ENCODE results near the gene ETNPPL. TPM values are rescaled to one million over a fixed set of nuclear protein-coding genes. Genes with fewer than 3 reads are reported as not detected.

Gene ETNPPL
- total and polyA plus RNA-seq, 2 donors (not counting 3 experiments of a cell fraction or from before 2014, with no cell fraction given): not detected

DNA sequence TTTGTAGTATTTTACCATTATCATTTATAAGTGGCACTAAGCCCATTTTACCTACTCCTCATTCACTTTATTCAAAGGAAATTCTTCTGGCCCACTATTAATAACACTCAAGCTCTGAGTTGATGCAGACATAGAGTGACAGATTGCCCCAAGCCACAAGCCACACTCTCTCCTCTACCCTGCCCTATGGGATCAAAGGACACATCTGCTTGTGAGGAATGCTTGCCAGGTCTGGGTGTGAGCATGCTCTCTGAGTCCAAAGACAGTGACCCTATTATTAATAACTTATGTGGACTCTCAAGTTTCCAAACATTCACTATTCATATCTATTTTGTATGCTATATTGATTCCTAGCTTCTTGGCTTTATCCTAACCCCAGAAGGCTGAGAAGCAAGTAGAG is 18.5 kb downstream of the ETNPPL start:
- H3K9ac ChIP-seq (replicated peaks; ENCODE audit: extremely low read depth, insufficient read depth, low read length): no peak overlapping the region
- FAIRE-seq (no peak), DNase-seq (ENCODE audit: low read depth, low spot score) (no peak)
- H4K20me1 ChIP-seq (replicated peaks; ENCODE audit: control insufficient read depth, extremely low read depth, insufficient read depth, low read length): no peaks in the 10 kb centered on the region
- TF ChIP-seq POLR2A (IDR thresholded peaks at IDR 0.05; ENCODE audit: low read depth, low read length) (no peak), FOS (IDR thresholded peaks at IDR 0.05; ENCODE audit: borderline replicate concordance, insufficient read depth, low read length) (no peak), JUN (IDR thresholded peaks at IDR 0.05; ENCODE audit: borderline replicate concordance, insufficient read depth, insufficient read length, low read depth) (no peak), EZH2 (IDR thresholded peaks at IDR 0.05; ENCODE audit: borderline replicate concordance, low read depth, low read length, severe bottlenecking) (no peak), CTCF (IDR thresholded peaks at IDR 0.05; ENCODE audit: extremely low read depth in 1 of 2, insufficient read depth in 1 of 2, low read depth in 1 of 2, low read length in 2 of 2) (no peak), POLR2AphosphoS5 (IDR thresholded peaks at IDR 0.05; ENCODE audit: insufficient read depth, low read depth, low read length) (no peak)
- no peak overlapping the region for H3K4me2 ChIP-seq (ENCODE audit: insufficient read depth, low read length)
- no peaks in the 10 kb centered on the region for H3K9me3 ChIP-seq (replicated peaks; ENCODE audit: control insufficient read depth, insufficient read depth, low read length)
- H3K27me3 ChIP-seq (ENCODE audit: control insufficient read depth in 2 of 2, insufficient read depth in 2 of 2, low read length in 2 of 2): peaks cover 0 to 2% of the 10 kb centered on the region in 2 experiments
- H3K27ac ChIP-seq (ENCODE audit: insufficient read depth, low read depth, low read length): no peak overlapping the region
- dilution Hi-C loops (cut with MboI; ENCODE audit: extremely low pct_ligation_motif_present, low sequenced_read_pairs) (no loop called here), intact Hi-C loops (cut with micrococcal nuclease) (no loop called here)
- no peaks in the 10 kb centered on the region for H3K4me1 ChIP-seq (ENCODE audit: control insufficient read depth, extremely low read depth, insufficient read depth, low read length)
- no peak overlapping the region for H2AFZ ChIP-seq (ENCODE audit: low read depth, low read length)
- ChIA-PET POLR2A (no interaction called here), CTCF (no interaction called here)
- no peaks in the 10 kb centered on the region for H3K9me1 ChIP-seq (replicated peaks; ENCODE audit: control insufficient read depth, extremely low read depth, insufficient read depth, low read length)
- no peaks in the 10 kb centered on the region for H3K36me3 ChIP-seq (ENCODE audit: control insufficient read depth in 2 of 2, extremely low read depth in 1 of 2, insufficient read depth in 2 of 2, low read length in 2 of 2)
- BruUV-seq (replicated peaks): no TSS peak
- H3K4me3 ChIP-seq (replicated peaks in 1 of 3; ENCODE audit: insufficient read depth in 1 of 3, low read depth in 1 of 3, low read length in 3 of 3): no peak overlapping the region
- no peaks in the 10 kb centered on the region for H3K79me2 ChIP-seq (ENCODE audit: control insufficient read depth, insufficient read depth, low read length)

All from endothelial cell of umbilical vein (primary cell).